SKM-1 (cell line): ENCODE data around the gene RASSF5.
A peak's percentile ranks its signal among the peaks of the same experiment; 100 is the strongest.
"Not testable (repeated sequence)": the region's sequence is repeated elsewhere in the genome, so short reads cannot be mapped to it uniquely, and the experiment has no call there.

Source experiments
- DNase-seq: peaks from one replicate; lab custom pipeline; 2025; ENCODE audit not compliant: unreplicated experiment; lab: John Stamatoyannopoulos, UW

The RASSF5 gene

DNA sequence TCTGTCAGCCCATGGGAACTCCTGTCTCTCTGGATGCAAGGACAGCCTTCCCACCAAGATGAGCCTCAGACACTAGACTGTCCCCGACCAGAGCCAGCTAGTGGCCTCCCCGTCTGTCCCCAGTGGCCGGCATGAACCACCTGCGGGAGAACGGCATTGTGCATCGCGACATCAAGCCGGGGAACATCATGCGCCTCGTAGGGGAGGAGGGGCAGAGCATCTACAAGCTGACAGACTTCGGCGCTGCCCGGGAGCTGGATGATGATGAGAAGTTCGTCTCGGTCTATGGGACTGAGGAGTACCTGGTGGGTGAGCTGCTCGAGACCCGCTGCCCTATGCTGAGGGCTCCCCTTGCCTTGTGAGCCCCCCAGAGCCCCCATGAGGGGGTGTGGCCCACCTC is 31.3 kb upstream of the RASSF5 start:
- no peak for DNase-seq

- no peak for DNase-seq
These were observed 30.7 kb upstream of the RASSF5 start for GRCh38 chr1:206476591-206476990.

GRCh38 chr1:206477110-206477509 is 30.2 kb upstream of the RASSF5 start:
- no peak for DNase-seq

GRCh38 chr1:206477581-206478380 is 29.6 kb upstream of the RASSF5 start:
- no peak for DNase-seq

DNA sequence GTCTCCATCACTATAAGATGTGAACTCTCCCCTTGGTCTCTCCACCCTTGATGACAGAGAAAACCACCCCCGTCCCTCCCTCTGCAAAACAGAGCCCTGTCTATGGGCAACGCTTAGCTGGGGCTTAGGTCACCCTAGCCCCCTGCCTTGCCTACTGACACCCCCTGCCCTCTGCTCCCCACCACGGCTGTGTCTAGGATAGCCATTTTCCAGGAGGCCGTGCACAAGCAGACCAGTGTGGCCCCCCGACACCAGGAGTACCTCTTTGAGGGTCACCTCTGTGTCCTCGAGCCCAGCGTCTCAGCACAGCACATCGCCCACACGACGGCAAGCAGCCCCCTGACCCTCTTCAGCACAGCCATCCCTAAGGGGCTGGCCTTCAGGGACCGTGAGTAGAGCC is 28.6 kb upstream of the RASSF5 start:
- DNase-seq = no peak

DNA sequence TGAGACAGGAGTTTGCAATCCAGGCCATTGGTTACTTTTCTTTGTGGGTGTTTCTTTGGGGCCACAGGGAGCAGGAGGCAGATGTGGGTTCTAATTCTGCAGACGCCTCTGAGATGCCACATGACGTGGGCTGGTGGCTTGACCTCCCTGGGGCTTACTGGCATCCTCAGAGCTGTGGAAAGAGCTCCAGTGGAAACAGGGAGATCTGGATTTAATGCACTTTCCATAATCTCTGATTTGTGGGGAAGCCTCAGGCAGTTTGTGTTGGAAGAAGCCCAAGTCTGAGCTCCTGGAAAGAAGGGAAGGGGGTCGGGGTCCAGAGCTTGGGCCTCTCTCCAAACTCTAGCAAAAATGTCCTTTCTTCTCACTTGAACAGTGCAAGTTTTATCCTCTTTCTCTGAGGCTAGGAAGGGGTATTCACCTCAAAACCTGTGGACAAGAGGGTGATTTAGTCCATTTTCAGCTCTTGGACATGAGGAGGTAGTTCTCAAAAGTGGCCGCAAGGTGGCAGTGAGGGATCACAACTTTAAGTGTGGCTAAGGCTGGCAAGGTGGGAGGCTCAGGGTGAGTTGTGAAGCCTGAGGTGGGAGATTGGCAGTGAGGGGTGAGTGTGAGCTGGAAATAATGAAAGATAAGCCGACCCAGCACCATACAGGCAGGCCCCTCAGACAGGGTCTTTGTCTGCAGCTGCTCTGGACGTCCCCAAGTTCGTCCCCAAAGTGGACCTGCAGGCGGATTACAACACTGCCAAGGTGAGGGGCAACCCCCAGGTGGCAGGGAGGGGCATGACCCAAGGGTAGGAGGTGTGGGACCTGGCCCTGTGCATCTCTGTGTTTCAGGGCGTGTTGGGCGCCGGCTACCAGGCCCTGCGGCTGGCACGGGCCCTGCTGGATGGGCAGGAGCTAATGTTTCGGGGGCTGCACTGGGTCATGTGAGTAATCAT is 27.9 kb upstream of the RASSF5 start:
- DNase-seq = peak; percentile 47

- no peak for DNase-seq
These were observed 27.1 kb upstream of the RASSF5 start for GRCh38 chr1:206480211-206480610.

DNA sequence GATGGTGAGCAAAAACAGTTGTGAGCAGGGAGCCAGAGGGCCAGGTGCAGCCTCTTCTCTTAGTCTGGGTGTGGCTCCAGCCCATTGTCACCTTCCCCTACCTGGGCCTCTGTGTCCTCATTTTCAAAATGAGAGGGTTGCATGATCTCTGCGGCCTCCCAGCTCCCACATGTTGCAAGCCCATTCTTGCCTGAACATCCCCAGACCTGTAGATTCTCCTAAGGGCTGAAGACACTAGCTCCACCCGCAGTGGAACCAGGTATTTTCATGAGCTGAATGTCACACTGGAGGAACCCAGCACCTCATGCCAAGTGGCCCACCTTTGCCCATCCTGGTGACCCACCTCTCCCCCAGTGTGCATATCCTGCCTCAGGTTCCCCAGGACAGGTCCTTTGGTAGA is 24.7 kb upstream of the RASSF5 start:
- DNase-seq = no peak

DNA sequence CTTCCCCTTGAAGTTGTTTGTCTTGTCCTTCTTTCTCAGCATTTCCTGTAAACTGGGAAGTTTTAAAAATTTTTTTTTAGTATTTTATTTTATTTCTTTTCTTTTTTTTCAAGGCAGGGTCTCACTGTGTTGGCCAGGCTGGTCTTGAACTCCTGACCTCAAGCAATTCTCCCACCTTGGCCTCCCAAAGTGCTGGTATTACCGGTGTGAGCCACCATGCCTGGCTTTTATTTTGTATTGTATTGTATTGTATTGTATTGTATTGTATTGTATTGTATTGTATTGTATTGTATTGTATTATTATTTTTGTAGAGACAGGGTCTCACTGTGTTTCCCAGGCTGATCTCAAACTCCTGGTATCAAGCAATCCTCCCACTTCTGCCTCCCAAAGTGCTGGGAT is 23.5 kb upstream of the RASSF5 start:
- DNase-seq = not testable (repeated sequence)

GRCh38 chr1:206484901-206485300 is 22.4 kb upstream of the RASSF5 start:
- DNase-seq = no peak

GRCh38 chr1:206486995-206487788 is 20.1 kb upstream of the RASSF5 start:
- no peak for DNase-seq

DNA sequence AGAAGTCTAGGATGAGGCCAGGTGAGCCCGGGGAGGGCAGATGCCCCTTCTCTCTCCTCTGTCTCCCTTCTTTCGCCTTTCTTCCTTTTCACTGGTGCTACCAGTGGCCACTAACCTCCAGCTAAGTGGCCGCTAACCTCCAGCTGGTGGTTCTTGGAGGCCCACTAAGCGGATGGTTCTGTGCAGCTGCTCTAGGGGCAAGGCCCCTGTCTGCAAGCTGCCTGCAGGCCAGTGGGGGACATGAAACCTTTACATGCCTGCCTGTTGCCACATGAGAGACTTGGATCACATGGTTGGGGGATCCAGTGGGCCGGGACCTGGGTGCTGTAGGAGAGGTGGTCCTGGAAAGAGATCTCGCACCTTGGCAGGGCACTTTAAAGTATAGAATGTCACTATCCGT is 19.4 kb upstream of the RASSF5 start:
- DNase-seq = no peak

DNA sequence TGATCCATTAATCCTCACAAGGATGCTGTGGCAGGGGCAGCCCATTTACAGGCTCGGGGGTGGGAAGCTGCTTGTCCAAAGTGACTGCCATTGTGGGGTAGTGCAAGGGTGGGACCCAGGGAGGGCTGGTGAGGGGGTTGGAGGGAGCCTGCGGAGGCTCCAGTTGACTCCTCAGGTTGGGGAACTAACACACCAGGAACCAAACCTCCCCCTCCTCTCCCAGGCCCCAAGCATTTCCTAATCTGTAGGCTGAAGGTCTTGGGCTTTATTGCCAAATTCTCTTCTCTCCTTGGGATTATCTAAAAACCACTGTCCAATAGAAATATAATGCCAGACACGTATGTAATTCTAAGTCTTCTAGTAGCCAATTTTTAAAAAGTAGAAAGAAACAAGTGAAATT is 18.9 kb upstream of the RASSF5 start:
- DNase-seq = no peak

- DNase-seq = no peak
These were observed 17.2 kb upstream of the RASSF5 start for GRCh38 chr1:206489980-206490770.

- no peak for DNase-seq
These were observed 16.4 kb upstream of the RASSF5 start for GRCh38 chr1:206490771-206491405.

DNA sequence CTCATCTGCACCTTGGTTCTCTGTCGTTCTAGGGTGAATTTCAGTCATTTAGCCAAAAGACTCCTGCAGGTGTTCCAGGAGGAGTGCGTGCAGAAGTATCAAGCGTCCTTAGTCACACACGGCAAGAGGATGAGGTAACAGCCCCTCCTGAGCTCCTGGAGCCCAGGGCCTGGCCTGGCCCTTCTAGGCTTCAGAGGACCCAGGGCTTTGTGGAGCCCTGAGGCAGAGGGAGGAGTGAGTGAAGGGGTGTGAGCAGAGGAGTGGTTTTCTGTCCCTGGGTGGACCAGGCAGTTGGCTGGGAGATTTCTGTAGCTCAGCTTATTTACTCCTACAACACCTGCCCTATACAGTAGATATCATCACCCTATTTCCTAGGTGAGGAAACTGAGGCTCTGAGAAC is 15.7 kb upstream of the RASSF5 start:
- no peak for DNase-seq

- no peak for DNase-seq
These were observed 14.7 kb upstream of the RASSF5 start for GRCh38 chr1:206492589-206492988.

GRCh38 chr1:206493279-206493678 is 14.1 kb upstream of the RASSF5 start:
- no peak for DNase-seq

GRCh38 chr1:206495011-206495461 is 12.3 kb upstream of the RASSF5 start:
- DNase-seq = no peak

DNA sequence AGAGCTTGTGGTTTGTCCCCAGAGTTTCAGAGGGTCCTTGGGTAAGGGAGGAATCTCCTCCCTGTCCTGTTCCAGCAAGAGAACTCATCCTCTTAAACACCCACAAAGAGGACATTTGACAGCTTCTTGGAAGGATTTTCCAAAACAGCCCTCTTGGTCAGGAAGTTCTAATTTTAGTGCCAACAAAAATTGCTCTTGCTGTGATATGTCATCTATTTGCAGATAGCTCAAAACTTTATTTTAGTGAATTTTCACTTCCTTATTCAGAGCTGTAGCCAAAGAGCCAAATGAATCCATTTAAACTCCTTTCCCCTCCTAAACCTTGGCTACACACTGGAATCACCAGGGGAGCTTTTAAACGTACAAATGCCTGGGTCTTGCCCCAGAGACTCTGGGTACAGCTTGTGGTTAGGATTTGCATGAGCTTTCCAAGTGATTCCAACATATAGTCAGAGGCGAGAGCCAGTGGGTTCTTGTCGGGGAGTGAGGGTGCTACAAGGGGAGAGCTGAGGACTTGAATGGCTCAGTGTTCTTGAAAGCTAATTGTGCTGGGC is 11.8 kb upstream of the RASSF5 start:
- no peak for DNase-seq
